22Rv1 (cell line): ENCODE data around the gene PROK1.

Source experiments
- H3K27ac ChIP-seq: fragments of 450-650 bp; 2 replicates; pipeline ENCODE4 v1.5.1; 2017
- ZFX ChIP-seq: fragments of 450-650 bp; IDR thresholded peaks from 2 replicates; pipeline ENCODE4 v1.6.1; 2017; ENCODE audit warnings: antibody characterized with exemption, borderline replicate concordance
- TF ChIP-seq, protein P1 (sequence below): fragments of 450-650 bp; IDR thresholded peaks from 2 replicates; pipeline ENCODE4 v1.5.1; 2017; ENCODE audit warnings: mild to moderate bottlenecking

PROK1 gene

DNA sequence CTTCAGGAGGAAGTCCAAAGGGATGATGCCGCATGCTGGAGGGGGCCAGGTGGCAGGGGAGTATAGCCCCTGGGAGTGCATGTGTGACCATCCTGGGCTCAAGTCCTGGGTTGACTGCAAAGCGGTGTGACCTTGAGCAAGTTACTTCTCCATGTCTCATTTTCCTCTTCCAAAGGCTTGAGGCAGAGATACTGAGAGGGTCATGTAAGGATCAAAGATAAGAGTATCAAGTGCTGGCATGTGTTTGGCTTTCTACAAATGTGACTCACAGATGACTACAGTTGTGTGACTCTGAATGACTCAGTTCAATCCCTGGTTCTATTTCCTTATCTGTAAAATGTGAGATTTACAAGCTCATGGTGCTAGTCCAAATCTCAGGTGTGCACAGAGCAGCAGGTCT lies 26.1 kb downstream of the PROK1 start:
- no peak overlapping the region for H3K27ac ChIP-seq
- TF ChIP-seq ZFX = no peak
- TF ChIP-seq, protein P1, sequence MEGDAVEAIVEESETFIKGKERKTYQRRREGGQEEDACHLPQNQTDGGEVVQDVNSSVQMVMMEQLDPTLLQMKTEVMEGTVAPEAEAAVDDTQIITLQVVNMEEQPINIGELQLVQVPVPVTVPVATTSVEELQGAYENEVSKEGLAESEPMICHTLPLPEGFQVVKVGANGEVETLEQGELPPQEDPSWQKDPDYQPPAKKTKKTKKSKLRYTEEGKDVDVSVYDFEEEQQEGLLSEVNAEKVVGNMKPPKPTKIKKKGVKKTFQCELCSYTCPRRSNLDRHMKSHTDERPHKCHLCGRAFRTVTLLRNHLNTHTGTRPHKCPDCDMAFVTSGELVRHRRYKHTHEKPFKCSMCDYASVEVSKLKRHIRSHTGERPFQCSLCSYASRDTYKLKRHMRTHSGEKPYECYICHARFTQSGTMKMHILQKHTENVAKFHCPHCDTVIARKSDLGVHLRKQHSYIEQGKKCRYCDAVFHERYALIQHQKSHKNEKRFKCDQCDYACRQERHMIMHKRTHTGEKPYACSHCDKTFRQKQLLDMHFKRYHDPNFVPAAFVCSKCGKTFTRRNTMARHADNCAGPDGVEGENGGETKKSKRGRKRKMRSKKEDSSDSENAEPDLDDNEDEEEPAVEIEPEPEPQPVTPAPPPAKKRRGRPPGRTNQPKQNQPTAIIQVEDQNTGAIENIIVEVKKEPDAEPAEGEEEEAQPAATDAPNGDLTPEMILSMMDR = no peak

DNA sequence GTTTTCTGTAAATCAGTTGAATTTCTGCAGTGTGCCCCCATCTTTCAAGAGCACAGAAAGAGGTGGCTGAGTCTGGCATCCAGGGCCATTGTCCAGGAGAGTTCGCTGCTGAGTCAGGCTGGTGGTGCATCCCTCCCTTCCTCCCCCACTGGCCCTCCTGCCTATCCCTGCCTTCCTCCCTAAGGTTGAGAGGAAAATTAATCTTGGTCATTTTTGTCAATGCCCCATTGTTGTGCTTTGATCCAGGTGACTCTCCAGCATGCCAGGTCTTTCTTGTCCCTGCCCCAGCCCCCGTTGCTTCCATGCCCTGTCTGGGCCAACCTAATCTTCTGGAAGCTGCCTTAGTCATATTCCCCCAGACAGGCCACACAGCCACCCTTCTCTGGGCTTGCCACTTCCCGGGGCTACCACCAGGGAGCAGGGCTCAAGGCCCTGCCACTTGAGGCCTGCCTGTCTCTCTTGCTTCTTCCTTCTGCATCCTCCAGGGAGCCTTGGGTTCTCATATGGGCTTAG lies 26.6 kb downstream of the PROK1 start:
- no peak for TF ChIP-seq ZFX
- TF ChIP-seq, protein P1 = 0 out of 2 replicates have a peak, but pooled peaks have one; percentile 15
- H3K27ac ChIP-seq = no peak overlapping the region

DNA sequence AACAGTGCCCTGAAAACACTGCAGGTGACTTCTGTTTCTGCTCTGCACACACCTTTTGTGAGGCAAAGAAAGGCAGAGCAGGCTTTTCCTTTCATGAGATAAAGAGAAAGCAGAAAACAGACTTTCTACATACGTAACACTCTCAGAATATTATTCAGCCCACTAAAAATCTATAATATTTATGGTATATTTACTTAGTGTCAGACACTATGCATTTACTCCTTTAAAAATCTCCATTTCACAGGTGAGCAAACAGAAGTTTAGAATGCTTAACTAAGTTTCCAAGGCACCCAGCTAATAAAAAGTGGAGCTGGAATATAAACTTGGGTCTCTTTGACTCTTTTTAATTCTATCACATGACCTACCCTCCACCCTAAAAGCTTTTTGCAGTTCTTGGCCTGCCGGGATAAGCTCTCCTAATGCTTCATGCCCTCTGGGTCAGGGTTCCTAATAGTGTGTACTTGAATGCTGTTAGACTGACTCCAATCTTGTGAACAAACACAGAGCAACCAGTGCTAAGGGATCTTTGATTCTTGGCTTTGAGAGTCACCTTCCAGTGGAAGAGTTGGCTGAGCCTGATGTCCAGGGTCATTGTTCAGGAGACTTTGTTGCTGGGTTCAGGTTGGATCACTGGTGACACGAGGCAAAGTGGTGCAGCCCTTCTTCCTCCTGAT lies 27.2 kb downstream of the PROK1 start:
- TF ChIP-seq, protein P1 = 0 out of 2 replicates have a peak, but pooled peaks have one; percentile 0
- TF ChIP-seq ZFX = no peak
- H3K27ac ChIP-seq = no peak overlapping the region

DNA sequence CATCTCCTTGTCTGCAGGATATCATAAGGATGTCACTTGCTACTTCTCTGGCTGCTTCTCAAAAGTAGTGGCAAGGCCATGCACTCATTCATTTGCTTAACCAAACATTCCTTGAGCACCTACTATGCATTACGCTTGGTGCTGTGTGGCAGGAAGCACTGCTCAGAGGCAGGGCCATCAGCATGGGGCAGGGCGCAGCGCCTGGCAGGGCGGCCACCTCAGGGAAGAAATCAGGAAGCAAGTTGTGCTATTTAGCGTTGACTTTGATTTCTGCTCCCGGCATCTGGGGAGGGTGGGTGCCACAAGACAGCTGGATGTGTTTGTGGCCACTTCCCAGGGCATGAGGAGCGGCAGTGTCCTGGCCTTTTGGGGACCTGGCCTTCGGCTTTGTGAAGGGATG lies 27.9 kb downstream of the PROK1 start:
- no peak for TF ChIP-seq ZFX
- TF ChIP-seq, protein P1 = no peak
- H3K27ac ChIP-seq = no peak overlapping the region

DNA sequence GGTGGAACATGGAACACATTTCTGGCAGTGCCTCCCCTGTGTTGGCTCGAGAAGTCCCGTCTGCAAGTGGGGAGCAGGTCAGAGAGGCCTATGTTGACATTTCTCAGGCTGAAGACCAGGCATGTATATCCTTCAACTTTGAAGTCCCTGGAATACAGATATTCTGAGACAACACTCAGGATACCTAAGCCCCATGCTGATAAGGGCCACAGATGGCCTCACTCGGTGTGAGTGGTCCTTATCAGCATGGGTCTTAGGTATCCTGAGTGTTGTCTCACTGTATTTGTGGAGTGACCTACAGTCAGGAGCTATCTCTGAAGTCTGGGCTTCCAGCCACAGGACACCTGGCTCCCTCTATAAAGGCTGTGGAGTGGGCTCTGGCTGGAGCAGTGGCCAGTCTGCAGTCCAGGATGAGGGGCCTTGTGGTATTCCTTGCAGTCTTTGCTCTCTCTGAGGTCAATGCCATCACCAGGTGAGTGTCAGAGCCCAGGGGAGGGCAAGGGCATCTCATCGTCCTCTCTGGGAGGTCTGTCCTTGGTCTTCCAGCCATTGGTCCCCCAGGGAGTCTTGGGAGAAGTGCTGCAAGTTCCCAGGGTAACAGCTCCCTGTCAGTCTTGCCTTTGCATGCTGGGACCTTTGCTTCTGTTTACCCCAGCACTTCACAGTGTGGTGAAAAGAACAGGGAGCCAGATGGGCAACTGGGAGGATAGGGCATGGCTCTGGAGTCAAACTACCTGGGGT lies 29.6 kb downstream of the PROK1 start:
- no peak for TF ChIP-seq ZFX
- TF ChIP-seq, protein P1 = no peak
- no peak overlapping the region for H3K27ac ChIP-seq

DNA sequence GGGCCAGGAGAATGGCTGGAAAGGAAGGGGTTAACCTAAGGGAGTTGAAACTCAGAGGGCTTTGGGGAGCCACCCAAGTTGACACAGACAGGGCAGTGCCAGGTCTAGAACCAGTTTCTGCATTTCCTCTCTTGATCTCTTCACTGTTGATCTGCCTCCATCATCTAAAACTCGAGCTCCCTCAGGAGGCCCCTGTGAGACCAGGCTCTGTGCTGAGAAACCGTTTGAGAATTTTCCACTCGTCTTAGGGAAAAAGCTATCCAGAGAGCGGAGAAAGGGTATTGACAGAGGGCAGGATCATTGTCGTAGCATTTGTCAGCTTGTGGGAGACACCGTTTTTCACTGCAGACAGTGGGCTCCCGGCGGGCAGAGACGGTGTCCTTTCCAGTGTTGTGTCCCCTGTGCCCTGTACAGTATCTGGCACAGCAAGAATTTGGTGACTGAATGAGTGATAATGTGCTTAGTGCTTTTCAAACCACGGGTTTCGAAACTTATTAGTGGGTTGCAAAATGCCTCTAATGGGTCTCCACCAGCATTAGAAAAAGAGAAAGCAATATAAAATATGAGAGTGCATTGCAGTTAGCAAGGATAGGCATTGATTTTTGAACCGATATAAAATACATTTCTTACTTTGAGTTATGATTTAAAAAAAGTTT lies 31.1 kb downstream of the PROK1 start:
- no peak overlapping the region for H3K27ac ChIP-seq
- TF ChIP-seq, protein P1 = no peak
- TF ChIP-seq ZFX = no peak
